HCT116 (cell line): Measurements from ENCODE around the gene SAMSN1. TPM values are rescaled to one million over a fixed set of nuclear protein-coding genes. Genes with fewer than 3 reads are reported as not detected.

Experiments
- ATAC-seq: fragments of 200-7000 bp; cut with Tn5 transposase; 2 replicates; pipeline ENCODE4 v1.9.1; 2020; ENCODE audit warnings: mild to moderate bottlenecking, moderate library complexity
- BruUV-seq: library from RNA; stranded (reverse); fragments of 400-500 nt; replicated peaks from 2 replicates; lab custom pipeline; 2021; lab: Mats Ljungman, UMichigan
- CTCF ChIA-PET: fragments of 300-600 bp; sonication (Branson Sonifier 250); formaldehyde crosslinking; loops from one replicate; lab custom pipeline; 2021; ENCODE audit warnings: antibody characterized with exemption; lab: Charles Lee
- POLR2A ChIA-PET: fragments of 300-600, 350-600 bp; sonication (Branson Sonifier 250); formaldehyde crosslinking; loops from one replicate; lab custom pipeline; 2021; ENCODE audit warnings: antibody characterized with exemption; lab: Charles Lee
- RAD21 ChIA-PET, 2 experiments: fragments of 300-600 bp; sonication (Branson Sonifier 250); formaldehyde crosslinking; loops; one replicate each; lab custom pipeline; 2023; ENCODE audit warnings: low total read pairs in 2 of 2; ENCODE audit not compliant: uncharacterized antibody in 2 of 2, unreplicated experiment in 2 of 2, low non-redundant PET in 1 of 2; lab: Charles Lee
- DNase-seq: peaks from one replicate; pipeline ENCODE4 v3.0.0-alpha.2; 2010; ENCODE audit warnings: low read depth, low spot score
- H2AFZ ChIP-seq: fragments of 200-600 bp; shearing (Covaris generic), sonication (generic); 2 replicates; pipeline ENCODE4 v1.6.1; 2017; ENCODE audit warnings: low read depth, mixed run types, mixed read lengths, antibody characterized with exemption, low read length; ENCODE audit not compliant: poor library complexity, severe bottlenecking
- H3K27ac ChIP-seq: 2 replicates; pipeline ENCODE4 v1.5.1; 2012; ENCODE audit warnings: low read depth, low read length
- H3K27me3 ChIP-seq: fragments of 200-600 bp; sonication (generic); 2 replicates; pipeline ENCODE4 v1.6.1; 2016; ENCODE audit warnings: mixed run types, low read length, mixed read lengths; ENCODE audit not compliant: insufficient read depth
- H3K36me3 ChIP-seq, 2 experiments: fragments of 200-500 bp in 1 of 2; fragments of 200-600 bp in 1 of 2; sonication (Bioruptor generic) in 1 of 2; sonication (generic) in 1 of 2; 2 replicates each; pipeline versions ENCODE4 v1.5.1 to v1.6.1; 2014 to 2016; ENCODE audit warnings: low read length in 2 of 2, inconsistent platforms in 1 of 2, mixed read lengths in 1 of 2, mixed run types in 1 of 2; ENCODE audit not compliant: insufficient read depth in 2 of 2, control insufficient read depth in 1 of 2
- H3K4me1 ChIP-seq, 2 experiments: fragments of 200-600 bp in 1 of 2; sonication (generic) in 1 of 2; 2 replicates each; pipeline versions ENCODE4 v1.5.1 to v1.6.1; 2012 to 2017; ENCODE audit warnings: low read length in 2 of 2, inconsistent platforms in 1 of 2, mild to moderate bottlenecking in 1 of 2, mixed read lengths in 1 of 2, mixed run types in 1 of 2, moderate library complexity in 1 of 2; ENCODE audit not compliant: insufficient read depth in 2 of 2, control insufficient read depth in 1 of 2
- H3K4me2 ChIP-seq: fragments of 200-600 bp; sonication (generic); 2 replicates; pipeline ENCODE4 v1.6.1; 2017; ENCODE audit warnings: mixed run types, low read length, mixed read lengths
- H3K4me3 ChIP-seq, 2 experiments: fragments of 200-600 bp in 1 of 2; sonication (generic) in 1 of 2; replicated peaks in 1 of 2; 2 replicates each; pipeline ENCODE4 v1.5.1; 2011 to 2016; ENCODE audit warnings: low read length in 2 of 2, control low read depth in 1 of 2, low read depth in 1 of 2, mild to moderate bottlenecking in 1 of 2, mixed read lengths in 1 of 2, mixed run types in 1 of 2
- H3K79me2 ChIP-seq: fragments of 200-600 bp; sonication (generic); 2 replicates; pipeline ENCODE4 v1.6.1; 2017; ENCODE audit warnings: mild to moderate bottlenecking, mixed run types, low read length, moderate library complexity, mixed read lengths; ENCODE audit not compliant: insufficient read depth
- H3K9ac ChIP-seq: fragments of 200-600 bp; sonication (generic); 2 replicates; pipeline ENCODE4 v1.6.1; 2016; ENCODE audit warnings: low read length, mixed read lengths
- H3K9me2 ChIP-seq: fragments of 200-600 bp; sonication (generic), shearing (Covaris generic); 2 replicates; pipeline ENCODE4 v1.6.1; 2017; ENCODE audit warnings: mixed run types, mild to moderate bottlenecking, moderate library complexity; ENCODE audit not compliant: insufficient read depth
- H3K9me3 ChIP-seq, 2 experiments: fragments of 200-500 bp in 1 of 2; fragments of 200-600 bp in 1 of 2; sonication (Bioruptor generic) in 1 of 2; sonication (generic) in 1 of 2; 2 replicates each; pipeline ENCODE4 v1.6.1; 2014 to 2017; ENCODE audit warnings: low read length in 2 of 2, mixed read lengths in 2 of 2, inconsistent platforms in 1 of 2, low read depth in 1 of 2, mild to moderate bottlenecking in 1 of 2, mixed run types in 1 of 2, moderate library complexity in 1 of 2; ENCODE audit not compliant: control insufficient read depth in 1 of 2, insufficient read depth in 1 of 2
- H4K20me1 ChIP-seq: fragments of 200-600 bp; sonication (generic), shearing (Covaris generic); 2 replicates; pipeline ENCODE4 v1.6.1; 2017; ENCODE audit warnings: mixed run types, mild to moderate bottlenecking, moderate library complexity; ENCODE audit not compliant: insufficient read depth
- ATF3 ChIP-seq: IDR thresholded peaks from 2 replicates; pipeline ENCODE4 v1.6.1; 2012
- CBX3 ChIP-seq: IDR thresholded peaks from 2 replicates; pipeline ENCODE4 v1.6.1; 2012; ENCODE audit warnings: low read depth
- EGR1 ChIP-seq: IDR thresholded peaks from 2 replicates; pipeline ENCODE4 v1.6.1; 2012; ENCODE audit warnings: low read depth
- EZH2 ChIP-seq: fragments of 200-600 bp; sonication (generic); IDR thresholded peaks from 2 replicates; pipeline ENCODE4 v1.6.1; 2017; ENCODE audit warnings: antibody characterized with exemption, mixed run types
- JUND ChIP-seq: IDR thresholded peaks from 2 replicates; pipeline ENCODE4 v1.6.1; 2012
- POLR2A ChIP-seq: IDR thresholded peaks from 2 replicates; pipeline ENCODE4 v1.7.0; 2011; ENCODE audit warnings: borderline replicate concordance; ENCODE audit not compliant: insufficient read depth, insufficient read length; ENCODE audit errors: extremely low read depth
- REST ChIP-seq: IDR thresholded peaks from 2 replicates; pipeline ENCODE4 v1.6.1; 2012; ENCODE audit warnings: low read depth
- SP1 ChIP-seq: IDR thresholded peaks from 2 replicates; pipeline ENCODE4 v1.6.1; 2012; ENCODE audit warnings: low read depth
- TCF7L2 ChIP-seq: IDR thresholded peaks from 2 replicates; pipeline ENCODE4 v1.7.0; 2011; ENCODE audit warnings: borderline replicate concordance, inconsistent platforms; ENCODE audit not compliant: insufficient read depth, insufficient read length; ENCODE audit errors: extremely low read depth
- ZFX ChIP-seq: fragments of 450-650 bp; IDR thresholded peaks from 2 replicates; pipeline ENCODE4 v1.6.1; 2017
- intact Hi-C: fragments of 100-400 bp; cut with micrococcal nuclease; formaldehyde crosslinking; loops from 2 replicates; pipeline ENCODE4 v1.10.0; 2022
- total RNA-seq: library from RNA; stranded (reverse); gene quantifications from one replicate; pipeline ENCODE4 v1.2.1, GENCODE V29; 2021; ENCODE audit not compliant: unreplicated experiment

The SAMSN1 gene
- total RNA-seq, 1 experiment from 2014 or later = 0.57 TPM

GRCh38 chr21:14562959-14563358, 16.8 kb upstream of the SAMSN1 start:
- H3K27ac ChIP-seq = no peak overlapping the region
- H4K20me1 ChIP-seq = no peaks in the 10 kb centered on the region
- no TSS peak for BruUV-seq
- TF ChIP-seq EZH2 = no peak
- no peak for TF ChIP-seq ATF3
- TF ChIP-seq ZFX = no peak
- no peak for TF ChIP-seq POLR2A
- no peak for TF ChIP-seq SP1
- no peak for TF ChIP-seq EGR1
- TF ChIP-seq CBX3 = no peak
- no peak for TF ChIP-seq REST
- no peak for TF ChIP-seq JUND
- no peak for TF ChIP-seq TCF7L2
- no peak overlapping the region for H3K9ac ChIP-seq
- H3K79me2 ChIP-seq = no peaks in the 10 kb centered on the region
- H3K4me3 ChIP-seq = no peak overlapping the region
- ATAC-seq (no peak), DNase-seq (no peak)
- POLR2A ChIA-PET = no interaction called here
- RAD21 ChIA-PET = no interaction called here
- H3K9me3 ChIP-seq = peaks cover 0 to 11% of the 10 kb centered on the region in 2 experiments; a peak in 2 of 4 replicates
- H3K4me2 ChIP-seq = no peak overlapping the region
- no peaks in the 10 kb centered on the region for H3K27me3 ChIP-seq
- intact Hi-C loops = no loop called here
- H2AFZ ChIP-seq = no peak overlapping the region
- H3K4me1 ChIP-seq = 0 out of 4 replicates have a peak, but pooled peaks cover 0 to 3% of the 10 kb centered on the region in 2 experiments
- CTCF ChIA-PET = no interaction called here
- no peaks in the 10 kb centered on the region for H3K36me3 ChIP-seq
- no peaks in the 10 kb centered on the region for H3K9me2 ChIP-seq
